Tibial artery (tissue), 4 donors: ENCODE results near the gene ZNF32.

Source experiments
- DNase-seq, 2 donors: peaks; one replicate each; pipeline ENCODE4 v3.0.0-alpha.2; 2019
- H3K27ac ChIP-seq, 2 donors: fragments of 200-600 bp; sonication (generic) in 1 of 2; 1 replicate in 1 of 2; 2 replicates in 1 of 2; pipeline ENCODE4 v1.5.1; 2018 to 2019; ENCODE audit warnings: mild to moderate bottlenecking in 1 of 2
- H3K27me3 ChIP-seq, 2 donors: fragments of 200-600 bp; sonication (generic) in 1 of 2; one replicate each; pipeline versions ENCODE4 v1.5.1 to v1.6.0; 2016 to 2019
- H3K36me3 ChIP-seq, 3 donors: fragments of 200-600 bp; sonication (generic) in 2 of 3; one replicate each; pipeline ENCODE4 v1.5.1; 2016 to 2019; ENCODE audit warnings: mild to moderate bottlenecking in 2 of 3
- H3K4me1 ChIP-seq, 4 donors: fragments of 200-600 bp; sonication (generic) in 2 of 4; 1 replicate in 3 of 4; 2 replicates in 1 of 4; pipeline ENCODE4 v1.5.1; 2016 to 2019
- H3K4me3 ChIP-seq, 2 donors: fragments of 200-600 bp; sonication (generic) in 1 of 2; 1 replicate in 1 of 2; 2 replicates in 1 of 2; pipeline ENCODE4 v1.5.1; 2018 to 2019; ENCODE audit warnings: mild to moderate bottlenecking in 2 of 2
- H3K9me3 ChIP-seq, 3 donors: fragments of 200-600 bp; sonication (generic) in 1 of 3; one replicate each; pipeline ENCODE4 v1.5.1; 2016 to 2019
- CTCF ChIP-seq, 2 experiments: fragments of 200-600 bp in 1 of 2; fragments of 450-650 bp in 1 of 2; IDR thresholded peaks; one replicate each; pipeline ENCODE4 v1.5.1; 2017 to 2019; ENCODE audit warnings: antibody characterized with exemption in 2 of 2, mild to moderate bottlenecking in 1 of 2, moderate library complexity in 1 of 2
- intact Hi-C: fragments of 100-400 bp; cut with DNase I; formaldehyde crosslinking; loops from one replicate; pipeline ENCODE4 v1.15.0; 2023; ENCODE audit warnings: low total_unique reads

The ZNF32 gene

GRCh38 chr10:43628956-43629355, 19.7 kb downstream of the ZNF32 start:
- peaks cover 0 to 17% (median 15%) of the 10 kb centered on the region in 3 donors for H3K9me3 ChIP-seq
- intact Hi-C loops, result no loop called here
- no peak overlapping the region for H3K4me3 ChIP-seq
- H3K27me3 ChIP-seq, result no peaks in the 10 kb centered on the region
- H3K27ac ChIP-seq, result no peak overlapping the region
- no peak for DNase-seq
- no peaks in the 10 kb centered on the region for H3K36me3 ChIP-seq
- no peaks in the 10 kb centered on the region for H3K4me1 ChIP-seq
- TF ChIP-seq CTCF (IDR thresholded peaks at IDR 0.05), result no peak

GRCh38 chr10:43627942-43628341, 20.7 kb downstream of the ZNF32 start:
- TF ChIP-seq CTCF (IDR thresholded peaks at IDR 0.05), result no peak
- peaks cover 0 to 9% (median 6%) of the 10 kb centered on the region in 3 donors for H3K9me3 ChIP-seq

GRCh38 chr10:43623351-43623750, 25.3 kb downstream of the ZNF32 start:
- H3K27me3 ChIP-seq, result no peaks in the 10 kb centered on the region
- peaks cover 0 to 4% (median 3%) of the 10 kb centered on the region in 3 donors for H3K9me3 ChIP-seq
- DNase-seq, result no peak
- peak overlapping the region; percentile 23 to 25 for H3K4me3 ChIP-seq
- H3K4me1 ChIP-seq, result no peaks in the 10 kb centered on the region
- intact Hi-C loops, result no loop called here
- no peaks in the 10 kb centered on the region for H3K36me3 ChIP-seq
- no peak overlapping the region for H3K27ac ChIP-seq
- TF ChIP-seq CTCF (IDR thresholded peaks at IDR 0.05), result no peak

More at GRCh38 chr10:43627942-43628341, 20.7 kb downstream of the ZNF32 start:
- Histone ChIP-seq H3K27me3 (no peaks in the 10 kb centered on the region), H3K36me3 (no peaks in the 10 kb centered on the region), H3K4me1 (no peaks in the 10 kb centered on the region), H3K27ac (no peak overlapping the region), H3K4me3 (no peak overlapping the region)
- DNase-seq, result no peak
- intact Hi-C loops, result no loop called here

- peaks cover 0 to 13% (median 3%) of the 10 kb centered on the region in 3 donors for H3K9me3 ChIP-seq
- H3K27ac ChIP-seq, result no peak overlapping the region
- DNase-seq, result no peak
- H3K27me3 ChIP-seq, result no peaks in the 10 kb centered on the region
- peaks cover 2 to 6% (median 4%) of the 10 kb centered on the region in 3 donors for H3K36me3 ChIP-seq
- no peaks in the 10 kb centered on the region for H3K4me1 ChIP-seq
- intact Hi-C loops, result no loop called here
- no peak for TF ChIP-seq CTCF (IDR thresholded peaks at IDR 0.05)
- no peak overlapping the region for H3K4me3 ChIP-seq
These were observed 26.6 kb downstream of the ZNF32 start for GRCh38 chr10:43622038-43622437.

- H3K36me3 ChIP-seq, result peaks cover 27 to 32% (median 29%) of the 10 kb centered on the region in 3 donors
- no peak for DNase-seq
- peaks cover 0 to 26% (median 7%) of the 10 kb centered on the region in 3 donors for H3K9me3 ChIP-seq
- H3K27ac ChIP-seq, result no peak overlapping the region
- no peak for TF ChIP-seq CTCF (IDR thresholded peaks at IDR 0.05)
- no peaks in the 10 kb centered on the region for H3K4me1 ChIP-seq
- H3K4me3 ChIP-seq, result no peak overlapping the region
- intact Hi-C loops, result no loop called here
- H3K27me3 ChIP-seq, result no peaks in the 10 kb centered on the region
These were observed 29.3 kb downstream of the ZNF32 start for GRCh38 chr10:43619368-43619767.
